ENCODE measurements around the gene SWAP70.

SWAP70 gene

GRCh38 chr11:9752091-9752490 is 88.2 kb downstream of the SWAP70 start:
- no peak for TF ChIP-seq CTCF (IDR thresholded peaks at IDR 0.05; ENCODE audit: low read depth, low read length)
- no peak for DNase-seq (ENCODE audit: extremely low read depth, low read depth)

- TF ChIP-seq CTCF (IDR thresholded peaks at IDR 0.05; ENCODE audit: low read depth, low read length), result no peak
- DNase-seq (ENCODE audit: extremely low read depth, low read depth), result no peak
Observed at GRCh38 chr11:9753021-9753420, 89.1 kb downstream of the SWAP70 start.

GRCh38 chr11:9754010-9754471 is 90.2 kb downstream of the SWAP70 start:
- no peak for TF ChIP-seq CTCF (IDR thresholded peaks at IDR 0.05; ENCODE audit: low read depth, low read length)
- DNase-seq (ENCODE audit: extremely low read depth, low read depth), result no peak

GRCh38 chr11:9755561-9756185 is 91.8 kb downstream of the SWAP70 start:
- no peak for DNase-seq (ENCODE audit: extremely low read depth, low read depth)

GRCh38 chr11:9756461-9756860 is 92.6 kb downstream of the SWAP70 start:
- TF ChIP-seq CTCF (IDR thresholded peaks at IDR 0.05; ENCODE audit: low read depth, low read length), result no peak
- DNase-seq (ENCODE audit: extremely low read depth, low read depth), result no peak

More at GRCh38 chr11:9755561-9756185, 91.8 kb downstream of the SWAP70 start:
- no peak for TF ChIP-seq CTCF (IDR thresholded peaks at IDR 0.05; ENCODE audit: low read depth, low read length)

GRCh38 chr11:9756878-9757277 is 93.0 kb downstream of the SWAP70 start:
- no peak for TF ChIP-seq CTCF (IDR thresholded peaks at IDR 0.05; ENCODE audit: low read depth, low read length)
- no peak for DNase-seq (ENCODE audit: extremely low read depth, low read depth)

- DNase-seq (ENCODE audit: extremely low read depth, low read depth), result no peak
- peak; percentile 28 for TF ChIP-seq CTCF (IDR thresholded peaks at IDR 0.05; ENCODE audit: low read depth, low read length)
Observed at GRCh38 chr11:9757809-9758636, 94.1 kb downstream of the SWAP70 start.

Measured in AG09319 (cell line).